Thoracic aorta (tissue), 2 donors: Measurements from ENCODE around the gene ALDH7A1. TPM values are rescaled to one million over a fixed set of nuclear protein-coding genes. Genes with fewer than 3 reads are reported as not detected.
"Not testable (repeated sequence)": the region's sequence is repeated elsewhere in the genome, so short reads cannot be mapped to it uniquely, and the experiment has no call there.

Source experiments
- ATAC-seq: fragments of 150-250 bp; one replicate; pipeline ENCODE4 v1.8.0; 2017; ENCODE audit warnings: low read depth; ENCODE audit not compliant: insufficient number of reproducible peaks, low FRiP score
- DNase-seq: peaks from one replicate; pipeline ENCODE4 v3.0.0-alpha.2; 2020; ENCODE audit warnings: low spot score
- H3K27ac ChIP-seq, 2 donors: fragments of 200-600 bp; sonication (generic); 1 replicate in 1 of 2; 2 replicates in 1 of 2; pipeline ENCODE4 v1.5.1; 2016; ENCODE audit warnings: mild to moderate bottlenecking in 2 of 2, moderate library complexity in 2 of 2
- H3K27me3 ChIP-seq: fragments of 200-600 bp; sonication (generic); replicated peaks from 2 replicates; pipeline ENCODE4 v1.6.0; 2016; ENCODE audit warnings: mild to moderate bottlenecking; ENCODE audit not compliant: insufficient read depth
- H3K36me3 ChIP-seq: fragments of 200-600 bp; sonication (generic); one replicate; pipeline ENCODE4 v1.5.1; 2016
- H3K4me1 ChIP-seq, 2 donors: fragments of 200-600 bp; sonication (generic); 1 replicate in 1 of 2; 2 replicates in 1 of 2; pipeline versions ENCODE4 v1.5.1 to v1.6.0; 2016; ENCODE audit warnings: low read depth in 2 of 2, mild to moderate bottlenecking in 1 of 2; ENCODE audit not compliant: control insufficient read depth in 1 of 2
- H3K4me3 ChIP-seq: fragments of 200-600 bp; sonication (generic); 2 replicates; pipeline ENCODE4 v1.5.1; 2016; ENCODE audit warnings: mild to moderate bottlenecking
- H3K9me3 ChIP-seq: fragments of 200-600 bp; sonication (generic); 2 replicates; pipeline ENCODE4 v1.5.1; 2016
- CTCF ChIP-seq: fragments of 200-600 bp; sonication (generic); IDR thresholded peaks from one replicate; pipeline ENCODE4 v1.5.1; 2019; ENCODE audit warnings: antibody characterized with exemption
- total RNA-seq, 2 donors: library from RNA; depleted of rRNA; stranded (reverse); fragments of >200 nt; gene quantifications; one replicate each; pipeline versions ENCODE4 v1.1.0 to v1.2.3, GENCODE V29; 2016

The ALDH7A1 gene
- total RNA-seq, 2 donors from 2014 or later = 17.6 to 52.6 TPM

- peaks cover 29 to 68% of the 10 kb centered on the region in 2 donors for H3K4me1 ChIP-seq
- H3K27me3 ChIP-seq = no peaks in the 10 kb centered on the region
- peak overlapping the region; percentile 61 for H3K4me3 ChIP-seq
- no peaks in the 10 kb centered on the region for H3K9me3 ChIP-seq
- peak overlapping the region; percentile 9 to 72 for H3K27ac ChIP-seq
- DNase-seq (no peak), ATAC-seq (peak; percentile 40)
- TF ChIP-seq CTCF = no peak
- no peaks in the 10 kb centered on the region for H3K36me3 ChIP-seq
These were observed 75.1 kb downstream of the ALDH7A1 start for GRCh38 chr5:126519637-126520592.

GRCh38 chr5:126519223-126519622 is 75.8 kb downstream of the ALDH7A1 start:
- not testable (repeated sequence) for H3K27me3 ChIP-seq, ATAC-seq, H3K9me3 ChIP-seq, H3K4me3 ChIP-seq, H3K36me3 ChIP-seq, DNase-seq
- Histone ChIP-seq H3K27ac (peak overlapping the region in 1 of 2 donors; percentile 72), H3K4me1 (peaks cover 23 to 61% of the 10 kb centered on the region in 2 donors)

- ATAC-seq = no peak
- Histone ChIP-seq H3K36me3 (no peaks in the 10 kb centered on the region), H3K9me3 (no peaks in the 10 kb centered on the region), H3K27me3 (no peaks in the 10 kb centered on the region), H3K4me3 (no peak overlapping the region), H3K4me1 (peaks cover 15 to 48% of the 10 kb centered on the region in 2 donors), H3K27ac (no peak overlapping the region)
- no peak for TF ChIP-seq CTCF
- DNase-seq = no peak
These were observed 78.2 kb downstream of the ALDH7A1 start for GRCh38 chr5:126516852-126517251.

- Histone ChIP-seq H3K27me3 (no peaks in the 10 kb centered on the region), H3K9me3 (no peaks in the 10 kb centered on the region), H3K4me1 (peaks cover 15 to 48% of the 10 kb centered on the region in 2 donors), H3K4me3 (no peak overlapping the region), H3K27ac (no peak overlapping the region), H3K36me3 (no peaks in the 10 kb centered on the region)
- DNase-seq (no peak), ATAC-seq (no peak)
- TF ChIP-seq CTCF = no peak
These were observed 78.9 kb downstream of the ALDH7A1 start for GRCh38 chr5:126516133-126516532.

GRCh38 chr5:126515337-126515736 is 79.7 kb downstream of the ALDH7A1 start:
- no peak for TF ChIP-seq CTCF
- Histone ChIP-seq H3K36me3 (no peaks in the 10 kb centered on the region), H3K9me3 (no peaks in the 10 kb centered on the region), H3K4me3 (no peak overlapping the region), H3K27me3 (no peaks in the 10 kb centered on the region), H3K27ac (no peak overlapping the region), H3K4me1 (peaks cover 10 to 44% of the 10 kb centered on the region in 2 donors)
- DNase-seq (no peak), ATAC-seq (no peak)
